Measurements from ENCODE around the gene UBE2J1.

Gene UBE2J1

GRCh38 chr6:89313006-89313405 is 39.5 kb downstream of the UBE2J1 start:
- TF ChIP-seq, protein P1, sequence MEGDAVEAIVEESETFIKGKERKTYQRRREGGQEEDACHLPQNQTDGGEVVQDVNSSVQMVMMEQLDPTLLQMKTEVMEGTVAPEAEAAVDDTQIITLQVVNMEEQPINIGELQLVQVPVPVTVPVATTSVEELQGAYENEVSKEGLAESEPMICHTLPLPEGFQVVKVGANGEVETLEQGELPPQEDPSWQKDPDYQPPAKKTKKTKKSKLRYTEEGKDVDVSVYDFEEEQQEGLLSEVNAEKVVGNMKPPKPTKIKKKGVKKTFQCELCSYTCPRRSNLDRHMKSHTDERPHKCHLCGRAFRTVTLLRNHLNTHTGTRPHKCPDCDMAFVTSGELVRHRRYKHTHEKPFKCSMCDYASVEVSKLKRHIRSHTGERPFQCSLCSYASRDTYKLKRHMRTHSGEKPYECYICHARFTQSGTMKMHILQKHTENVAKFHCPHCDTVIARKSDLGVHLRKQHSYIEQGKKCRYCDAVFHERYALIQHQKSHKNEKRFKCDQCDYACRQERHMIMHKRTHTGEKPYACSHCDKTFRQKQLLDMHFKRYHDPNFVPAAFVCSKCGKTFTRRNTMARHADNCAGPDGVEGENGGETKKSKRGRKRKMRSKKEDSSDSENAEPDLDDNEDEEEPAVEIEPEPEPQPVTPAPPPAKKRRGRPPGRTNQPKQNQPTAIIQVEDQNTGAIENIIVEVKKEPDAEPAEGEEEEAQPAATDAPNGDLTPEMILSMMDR (IDR thresholded peaks at IDR 0.05; ENCODE audit: low read depth, low read length, poor library complexity, severe bottlenecking) = no peak
- TF ChIP-seq EZH2phosphoT487 (IDR thresholded peaks at IDR 0.05; ENCODE audit: borderline replicate concordance, low read length) = no peak

DNA sequence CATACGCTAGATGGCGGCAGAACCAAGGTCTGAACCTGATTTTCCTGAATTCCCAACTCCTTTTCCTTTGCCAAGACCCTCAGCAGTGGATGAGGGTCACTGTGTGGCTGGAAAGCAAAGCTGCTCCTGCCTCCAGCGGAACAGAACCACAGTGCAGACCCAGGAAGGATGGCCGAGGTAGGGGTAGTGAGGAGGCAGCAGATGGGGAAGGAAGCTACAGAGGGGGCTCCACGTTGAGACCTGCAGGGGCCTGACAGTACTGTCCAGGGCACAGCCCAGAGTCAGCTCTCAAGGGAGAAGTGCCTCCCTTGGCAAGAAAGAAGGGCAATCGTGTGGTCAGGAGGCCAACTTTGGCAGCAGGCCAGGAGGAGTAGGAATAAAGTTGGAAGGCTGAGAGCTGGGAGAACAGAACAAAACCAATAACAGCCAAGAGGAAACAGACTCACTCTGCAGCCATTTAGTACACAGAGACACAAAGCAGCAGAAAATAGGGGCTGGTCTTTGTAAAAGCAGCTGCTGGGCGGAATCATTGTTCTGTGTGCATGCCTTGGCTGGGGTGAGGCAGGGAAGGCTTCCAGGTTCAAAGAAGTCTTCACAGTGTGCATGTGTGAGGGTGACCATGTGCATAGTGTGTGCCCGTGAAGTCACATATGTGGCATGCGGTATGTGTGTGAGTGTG is 40.5 kb downstream of the UBE2J1 start:
- Histone ChIP-seq H3F3A (ENCODE audit: control insufficient read depth, insufficient read depth) (no peaks in the 10 kb centered on the region), H4K20me1 (ENCODE audit: control insufficient read depth, insufficient read depth, low read depth, low read length) (no peaks in the 10 kb centered on the region), H3K36me3 (ENCODE audit: control insufficient read depth, low read length) (0 out of 2 replicates have a peak, but pooled peaks cover 3% of the 10 kb centered on the region), H3K27me3 (ENCODE audit: control insufficient read depth, low read length) (no peaks in the 10 kb centered on the region), H3K9me3 (ENCODE audit: control insufficient read depth, insufficient read depth, low read length) (no peaks in the 10 kb centered on the region), H3K9me2 (replicated peaks; ENCODE audit: control insufficient read depth, low read length) (no peaks in the 10 kb centered on the region), H3K4me2 (ENCODE audit: low read length) (0 out of 2 replicates have a peak overlapping the region, but pooled peaks have one; percentile 31), H3K79me2 (ENCODE audit: control insufficient read depth, low read length) (no peaks in the 10 kb centered on the region), H3K27ac (ENCODE audit: low read depth, low read length) (no peak overlapping the region), H3K4me3 (ENCODE audit: low read length) (no peak overlapping the region), H3K4me1 (ENCODE audit: control insufficient read depth, low read length) (peaks cover 17% of the 10 kb centered on the region)
- no peak for TF ChIP-seq EZH2phosphoT487 (IDR thresholded peaks at IDR 0.05; ENCODE audit: borderline replicate concordance, low read length)
- TF ChIP-seq, protein P1 (IDR thresholded peaks at IDR 0.05; ENCODE audit: low read depth, low read length, poor library complexity, severe bottlenecking) = no peak

More at GRCh38 chr6:89313006-89313405, 39.5 kb downstream of the UBE2J1 start:
- Histone ChIP-seq H3K79me2 (ENCODE audit: control insufficient read depth, low read length) (no peaks in the 10 kb centered on the region), H3K27ac (ENCODE audit: low read depth, low read length) (no peak overlapping the region), H4K20me1 (ENCODE audit: control insufficient read depth, insufficient read depth, low read depth, low read length) (no peaks in the 10 kb centered on the region), H3K4me3 (ENCODE audit: low read length) (no peak overlapping the region), H3K4me1 (ENCODE audit: control insufficient read depth, low read length) (peaks cover 20% of the 10 kb centered on the region), H3K9me3 (ENCODE audit: control insufficient read depth, insufficient read depth, low read length) (no peaks in the 10 kb centered on the region), H3F3A (ENCODE audit: control insufficient read depth, insufficient read depth) (no peaks in the 10 kb centered on the region), H3K36me3 (ENCODE audit: control insufficient read depth, low read length) (0 out of 2 replicates have a peak, but pooled peaks cover 3% of the 10 kb centered on the region), H3K27me3 (ENCODE audit: control insufficient read depth, low read length) (no peaks in the 10 kb centered on the region), H3K4me2 (ENCODE audit: low read length) (no peak overlapping the region), H3K9me2 (replicated peaks; ENCODE audit: control insufficient read depth, low read length) (no peaks in the 10 kb centered on the region)

GRCh38 chr6:89311530-89311852 is 41.0 kb downstream of the UBE2J1 start:
- Histone ChIP-seq H3K27me3 (ENCODE audit: control insufficient read depth, low read length) (no peaks in the 10 kb centered on the region), H3F3A (ENCODE audit: control insufficient read depth, insufficient read depth) (no peaks in the 10 kb centered on the region), H3K27ac (ENCODE audit: low read depth, low read length) (no peak overlapping the region), H3K4me2 (ENCODE audit: low read length) (no peak overlapping the region), H3K4me3 (ENCODE audit: low read length) (no peak overlapping the region), H3K79me2 (ENCODE audit: control insufficient read depth, low read length) (no peaks in the 10 kb centered on the region), H3K9me2 (replicated peaks; ENCODE audit: control insufficient read depth, low read length) (no peaks in the 10 kb centered on the region), H3K9me3 (ENCODE audit: control insufficient read depth, insufficient read depth, low read length) (no peaks in the 10 kb centered on the region), H3K36me3 (ENCODE audit: control insufficient read depth, low read length) (0 out of 2 replicates have a peak, but pooled peaks cover 3% of the 10 kb centered on the region), H4K20me1 (ENCODE audit: control insufficient read depth, insufficient read depth, low read depth, low read length) (no peaks in the 10 kb centered on the region), H3K4me1 (ENCODE audit: control insufficient read depth, low read length) (peaks cover 17% of the 10 kb centered on the region)
- no peak for TF ChIP-seq EZH2phosphoT487 (IDR thresholded peaks at IDR 0.05; ENCODE audit: borderline replicate concordance, low read length)
- TF ChIP-seq, protein P1 (IDR thresholded peaks at IDR 0.05; ENCODE audit: low read depth, low read length, poor library complexity, severe bottlenecking) = peak; percentile 65

Measured in DOHH2 (cell line).